Heart right ventricle (tissue), 16 donors: Measurements from ENCODE around the gene SYNDIG1. TPM values are rescaled to one million over a fixed set of nuclear protein-coding genes. Genes with fewer than 3 reads are reported as not detected.

Experiments
- ATAC-seq, 8 donors: fragments of 200-7000 bp; cut with Tn5 transposase; one replicate each; pipeline ENCODE4 v1.9.1; 2020; ENCODE audit warnings: mild to moderate bottlenecking in 8 of 8, moderate library complexity in 8 of 8, moderate number of reproducible peaks in 1 of 8
- DNase-seq, 2 donors: peaks; one replicate each; pipeline ENCODE4 v3.0.0-alpha.2; 2020
- H3K27ac ChIP-seq, 10 donors: fragments of 200-600 bp; sonication (generic) in 2 of 10; one replicate each; pipeline versions ENCODE4 v1.5.0 to v1.8.0; 2020 to 2022; ENCODE audit warnings: mild to moderate bottlenecking in 3 of 10
- H3K27me3 ChIP-seq, 7 donors: fragments of 200-600 bp; one replicate each; pipeline ENCODE4 v1.8.0; 2021 to 2022; ENCODE audit warnings: mild to moderate bottlenecking in 2 of 7
- H3K36me3 ChIP-seq, 9 donors: fragments of 200-600 bp; sonication (generic) in 1 of 9; one replicate each; pipeline versions ENCODE4 v1.5.0 to v1.8.0; 2020 to 2022; ENCODE audit warnings: mild to moderate bottlenecking in 2 of 9
- H3K4me1 ChIP-seq, 9 donors: fragments of 200-600 bp; sonication (generic) in 1 of 9; one replicate each; pipeline versions ENCODE4 v1.5.0 to v1.8.0; 2020 to 2022; ENCODE audit warnings: mild to moderate bottlenecking in 4 of 9
- H3K4me3 ChIP-seq, 10 donors: fragments of 200-600 bp; sonication (generic) in 2 of 10; one replicate each; pipeline versions ENCODE4 v1.5.0 to v1.8.0; 2020 to 2022; ENCODE audit warnings: mild to moderate bottlenecking in 7 of 10, moderate library complexity in 2 of 10
- H3K9me3 ChIP-seq, 11 donors: fragments of 200-600 bp in 10 of 11; sonication (generic) in 2 of 11; one replicate each; pipeline versions ENCODE4 v1.5.0 to v1.8.0; 2013 to 2022; ENCODE audit warnings: mild to moderate bottlenecking in 2 of 11, control low read depth in 1 of 11, moderate library complexity in 1 of 11
- WGBS, 2 donors: extraction: QIAGEN DNeasy Blood & Tissue Kit; methylation state at CpG; one replicate each; pipeline ENCODE4 v1.1.7; 2013; ENCODE audit warnings: inconsistent platforms in 1 of 2; 5-methylcytosine and 5-hydroxymethylcytosine counted together
- intact Hi-C, 10 donors: fragments of 100-400 bp; cut with DNase I; formaldehyde crosslinking; loops; one replicate each; pipeline versions ENCODE4 v1.11.1 to v1.14.2; 2022
- polyA plus RNA-seq, 2 donors: library from polyadenylated mRNA; stranded (reverse); fragments of 200-250 nt; gene quantifications; one replicate each; pipeline ENCODE4 v1.2.3, GENCODE V29; 2013
- total RNA-seq, 10 donors: library from RNA; stranded (reverse); fragmentation: NEBNext Ultra II Directional in 3 of 10; extraction: Animal tissue kit (Norgen Biotek cat#: 25700) in 3 of 10; gene quantifications; one replicate each; pipeline versions ENCODE4 v1.2.1 to v1.2.4, GENCODE V29; 2021 to 2023
- TF ChIP-seq, protein P1 (sequence below), 9 donors: fragments of 200-600 bp; sonication (generic) in 2 of 9; IDR thresholded peaks; one replicate each; pipeline versions ENCODE4 v1.5.0 to v1.8.0; 2021 to 2022; ENCODE audit warnings: antibody characterized with exemption in 9 of 9, mild to moderate bottlenecking in 5 of 9, moderate library complexity in 1 of 9
- donor health status: Arrhythmogenic right ventricular cardiomyopathy.
- donor health status: ischemic (EF 13 %, LVEDD 7.1; RV severe dilation, severe dysfunction).
- donor health status: healthy with polysubstance abuse.
- donor health status: DM: no; HTN: yes; CAD: no.
- donor health status: DM: no; HTN: no; CAD: no.
- donor health status: ischemic (EF 25% LVEDD 6.9; RV normal size, moderate dysfunction).
- donor health status: ischemic (EF 25% LVEDD 5.7; RV mildly dilated, moderate dysfunction).
- donor health status: healthy.
- donor health status: DM: yes; HTN: yes; CAD: no.
- donor health status: Ischemic cardiomyopathy.
- donor health status: ischemic (EF 35%, LVEDD 5.7; RV mildly dilated, moderate dysfunction).
- donor health status: nonischemic (EF 11% LVEDD 7.7; RV severe dilation, severe dysfunction).
- donor health status: DM: yes; HTN: yes; CAD: no.
- donor health status: PGD.
- donor health status: ischemic (EF 29% LVEDD 5.4; RV normal size, mild dysfunction).
- donor health status: nonischemic (EF 23%, LVEDD 6.1; RV moderate dilation, normal function).

The SYNDIG1 gene
- total and polyA plus RNA-seq, 12 donors: 8.6 to 34.7 (median 19.9) TPM

DNA sequence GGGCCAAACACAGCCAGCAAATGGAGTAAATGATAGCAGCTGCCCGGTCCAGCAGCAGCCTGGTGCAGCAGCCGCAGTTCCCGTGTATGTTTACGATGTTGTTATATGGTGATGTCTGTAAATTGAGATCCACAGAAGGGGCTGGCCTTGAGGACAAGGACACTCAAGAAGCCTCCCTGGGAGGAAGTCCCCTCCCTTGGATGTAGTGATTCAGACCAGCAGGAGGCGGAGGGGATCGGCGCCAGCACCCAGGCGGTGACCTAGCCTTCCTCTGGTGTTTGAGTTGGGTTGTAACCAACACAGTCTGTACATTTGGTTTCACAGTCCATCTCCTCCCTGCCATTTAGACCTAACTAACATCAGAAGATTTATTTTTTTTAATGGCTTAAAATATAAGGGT lies 187.8 kb downstream of the SYNDIG1 start:
- DNase-seq: no peak
- no peak overlapping the region for H3K4me3 ChIP-seq
- no peaks in the 10 kb centered on the region for H3K36me3 ChIP-seq
- no peaks in the 10 kb centered on the region for H3K27me3 ChIP-seq
- no peak for ATAC-seq
- WGBS, 2 donors: 87 to 95% methylated on average over 8 of the region's 8 CpGs
- TF ChIP-seq, protein P1, sequence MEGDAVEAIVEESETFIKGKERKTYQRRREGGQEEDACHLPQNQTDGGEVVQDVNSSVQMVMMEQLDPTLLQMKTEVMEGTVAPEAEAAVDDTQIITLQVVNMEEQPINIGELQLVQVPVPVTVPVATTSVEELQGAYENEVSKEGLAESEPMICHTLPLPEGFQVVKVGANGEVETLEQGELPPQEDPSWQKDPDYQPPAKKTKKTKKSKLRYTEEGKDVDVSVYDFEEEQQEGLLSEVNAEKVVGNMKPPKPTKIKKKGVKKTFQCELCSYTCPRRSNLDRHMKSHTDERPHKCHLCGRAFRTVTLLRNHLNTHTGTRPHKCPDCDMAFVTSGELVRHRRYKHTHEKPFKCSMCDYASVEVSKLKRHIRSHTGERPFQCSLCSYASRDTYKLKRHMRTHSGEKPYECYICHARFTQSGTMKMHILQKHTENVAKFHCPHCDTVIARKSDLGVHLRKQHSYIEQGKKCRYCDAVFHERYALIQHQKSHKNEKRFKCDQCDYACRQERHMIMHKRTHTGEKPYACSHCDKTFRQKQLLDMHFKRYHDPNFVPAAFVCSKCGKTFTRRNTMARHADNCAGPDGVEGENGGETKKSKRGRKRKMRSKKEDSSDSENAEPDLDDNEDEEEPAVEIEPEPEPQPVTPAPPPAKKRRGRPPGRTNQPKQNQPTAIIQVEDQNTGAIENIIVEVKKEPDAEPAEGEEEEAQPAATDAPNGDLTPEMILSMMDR (IDR thresholded peaks at IDR 0.05): no peak
- peaks cover 0 to 3% (median 0%) of the 10 kb centered on the region in 9 donors for H3K4me1 ChIP-seq
- no peak overlapping the region for H3K27ac ChIP-seq
- H3K9me3 ChIP-seq: no peaks in the 10 kb centered on the region
- intact Hi-C loops: no loop called here

DNA sequence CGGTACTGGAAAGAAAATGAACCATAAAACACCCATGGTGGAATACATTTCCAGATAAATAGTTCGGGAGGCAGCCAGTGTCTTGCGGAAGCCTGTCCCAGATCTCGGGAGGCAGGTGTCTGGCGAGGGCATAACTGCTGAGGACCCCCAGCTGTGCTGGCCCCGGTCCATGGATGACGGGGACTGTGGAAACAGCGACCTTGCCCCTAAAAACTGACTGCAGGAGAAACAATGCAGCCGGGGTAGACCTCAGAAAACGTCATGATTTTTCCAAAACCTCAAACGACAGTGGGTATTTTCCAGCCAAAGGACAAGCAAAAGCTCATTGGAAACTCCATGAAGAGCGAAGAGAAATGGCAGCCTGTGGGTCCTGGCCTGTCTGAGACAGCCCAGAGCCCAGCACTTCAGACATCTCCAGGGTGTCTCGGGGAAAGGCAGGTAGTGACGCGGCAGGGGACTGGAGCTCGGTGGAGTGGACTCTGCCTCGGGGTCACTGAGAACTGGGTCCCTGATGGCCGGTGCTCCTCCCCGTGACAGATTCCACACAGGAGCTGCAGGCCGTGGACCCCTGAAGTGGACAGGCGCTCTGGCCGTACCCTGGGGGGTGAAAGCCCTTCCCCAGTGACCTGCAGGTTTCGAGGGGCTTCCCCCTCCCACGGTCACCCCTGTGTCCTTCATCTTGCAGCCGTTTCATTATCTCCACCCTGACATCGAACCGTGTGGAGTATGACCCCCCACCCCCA lies 188.6 kb downstream of the SYNDIG1 start:
- H3K27me3 ChIP-seq: no peaks in the 10 kb centered on the region
- H3K9me3 ChIP-seq: no peaks in the 10 kb centered on the region
- no peak overlapping the region for H3K4me3 ChIP-seq
- DNase-seq: no peak
- ATAC-seq: no peak
- peaks cover 0 to 4% (median 0%) of the 10 kb centered on the region in 9 donors for H3K4me1 ChIP-seq
- H3K27ac ChIP-seq: no peak overlapping the region
- intact Hi-C loops: no loop called here
- TF ChIP-seq, protein P1 (IDR thresholded peaks at IDR 0.05): no peak
- no peaks in the 10 kb centered on the region for H3K36me3 ChIP-seq
- 79 to 81% methylated on average over 27 of the region's 27 CpGs for WGBS, 2 donors

DNA sequence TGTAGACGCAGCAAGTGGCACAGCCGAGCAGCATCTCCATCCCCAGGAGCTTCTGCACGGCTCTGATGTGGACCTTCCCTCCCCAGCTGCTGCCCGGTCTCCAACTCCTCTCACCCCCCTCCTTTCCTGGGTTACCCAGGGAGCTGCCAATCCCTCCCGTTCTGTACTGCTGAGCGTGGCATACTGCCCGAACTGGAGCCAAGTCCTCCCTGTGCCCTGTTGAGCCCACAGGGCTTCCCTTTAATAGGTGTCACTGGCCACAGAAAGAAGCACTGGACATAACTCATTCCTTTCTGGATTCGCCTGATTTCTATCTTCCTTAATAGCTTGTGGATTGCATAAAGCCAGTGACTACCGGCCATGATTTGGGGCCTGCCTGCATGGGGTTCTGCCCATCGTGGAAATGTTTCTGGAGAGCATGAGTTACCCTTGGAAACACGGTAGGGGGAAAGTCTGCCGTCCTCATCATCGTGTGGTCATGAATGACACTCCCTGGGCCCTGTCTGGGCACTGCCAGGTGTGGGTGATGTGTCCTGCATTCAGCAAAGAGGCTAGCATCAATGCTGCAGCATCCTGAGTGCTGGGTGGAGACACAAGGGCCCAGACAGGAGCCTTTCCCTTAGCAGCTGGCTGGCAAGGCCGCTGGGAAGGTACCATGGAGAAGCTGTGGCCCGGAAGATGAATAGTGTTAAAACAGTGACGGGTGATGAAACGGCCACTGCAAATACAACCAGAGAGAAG lies 189.7 kb downstream of the SYNDIG1 start:
- peak; percentile 27 to 31 for DNase-seq
- 80 to 82% methylated on average over 17 of the region's 17 CpGs for WGBS, 2 donors
- ATAC-seq: peak in 7 of 8 donors; percentile 61 to 95 (median 78)
- no peak overlapping the region for H3K27ac ChIP-seq
- no peaks in the 10 kb centered on the region for H3K27me3 ChIP-seq
- H3K9me3 ChIP-seq: no peaks in the 10 kb centered on the region
- no peak overlapping the region for H3K4me3 ChIP-seq
- no peaks in the 10 kb centered on the region for H3K36me3 ChIP-seq
- H3K4me1 ChIP-seq: peaks cover 0 to 6% (median 0%) of the 10 kb centered on the region in 9 donors
- intact Hi-C loops: no loop called here
- TF ChIP-seq, protein P1 (IDR thresholded peaks at IDR 0.05): no peak

DNA sequence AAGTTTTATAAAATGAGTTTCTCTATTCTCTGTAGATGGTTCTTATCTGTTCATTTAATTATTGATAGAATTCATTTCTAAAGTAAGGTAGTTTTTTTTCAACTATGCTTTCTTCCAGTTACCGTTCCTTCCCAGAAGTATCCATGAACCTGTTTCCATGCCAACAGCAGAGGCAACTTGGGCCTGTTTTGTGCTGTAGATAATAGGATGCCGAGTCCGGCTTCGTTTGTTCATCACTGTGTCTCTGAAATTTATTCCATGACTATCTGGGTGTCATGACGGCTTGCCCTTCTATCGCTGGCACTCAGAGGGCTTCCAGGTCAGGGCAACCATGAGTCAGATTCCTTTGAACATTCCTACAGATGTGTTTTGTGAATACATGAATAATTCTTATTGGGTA lies 190.4 kb downstream of the SYNDIG1 start:
- TF ChIP-seq, protein P1 (IDR thresholded peaks at IDR 0.05): no peak
- WGBS, 2 donors: 86 to 93% methylated on average over 6 of the region's 6 CpGs
- Histone ChIP-seq H3K4me1 (peaks cover 0 to 6% (median 0%) of the 10 kb centered on the region in 9 donors), H3K27ac (no peak overlapping the region), H3K9me3 (no peaks in the 10 kb centered on the region), H3K27me3 (no peaks in the 10 kb centered on the region), H3K4me3 (no peak overlapping the region), H3K36me3 (no peaks in the 10 kb centered on the region)
- no peak for DNase-seq
- no peak for ATAC-seq
- intact Hi-C loops: loop anchor here in 1 of 10 donors (10.0 kb wide), 1 partner anchor 75 kb away; no protein-coding TSS in a partner anchor
